Melanocyte of skin (primary cell): ENCODE results near the gene CPXM1. TPM values are rescaled to one million over a fixed set of nuclear protein-coding genes. Genes with fewer than 3 reads are reported as not detected.

Source experiments
- total RNA-seq, 2 donors: library from RNA; depleted of rRNA; stranded (reverse); fragments of >200 nt; gene quantifications; 2 replicates each; pipeline ENCODE4 v1.2.3, GENCODE V29; 2012

Gene CPXM1
- total RNA-seq = not detected

GRCh38 chr20:2800521-2801285 lies at the start of gene CPXM1:
CPXM1 (minus strand) TSS chr20:2800627; CDS start chr20:2800572, 55 bp downstream.

DNA sequence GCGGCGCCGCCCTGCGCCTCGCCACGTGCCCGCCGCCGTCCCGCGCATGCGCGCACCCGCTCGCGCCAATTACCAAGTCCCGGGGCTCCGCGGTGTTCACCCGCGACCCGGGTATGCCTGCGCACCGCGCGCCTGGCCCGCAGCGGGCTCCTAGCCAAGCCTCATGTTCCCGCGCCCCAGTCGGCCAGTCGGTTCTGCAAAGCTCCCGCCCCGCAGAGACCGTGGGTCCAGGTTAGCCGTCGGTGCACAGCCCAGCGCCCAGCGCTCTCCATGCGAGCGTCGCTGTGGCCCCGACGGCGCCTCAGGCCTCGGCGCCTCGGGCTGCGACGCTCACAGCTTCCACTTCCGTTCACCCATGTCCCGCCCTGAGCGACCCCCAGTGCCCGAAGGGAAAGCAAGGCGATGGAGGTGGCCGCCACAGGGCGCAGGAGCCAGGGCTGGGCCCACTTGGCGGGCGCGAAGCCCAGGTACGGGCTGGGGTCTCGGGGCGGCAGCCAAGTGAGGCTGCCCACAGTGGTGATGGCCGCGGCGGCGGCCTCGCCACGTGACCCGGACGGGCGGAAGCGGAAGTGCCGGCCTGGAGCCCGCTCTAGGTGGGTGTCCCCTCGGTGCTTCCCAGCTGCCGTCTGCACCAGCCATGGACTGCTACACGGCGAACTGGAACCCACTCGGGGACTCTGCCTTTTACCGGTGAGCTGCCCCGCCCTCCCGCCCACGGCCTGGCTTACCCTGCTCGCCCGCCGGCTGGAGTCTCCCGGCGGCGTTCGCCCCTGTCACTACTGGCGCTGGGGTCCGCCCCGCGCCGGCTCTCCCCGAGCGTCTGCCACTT lies 39.9 kb upstream of the CPXM1 start, which contains the start of the genes PCED1A and VPS16:
Gene PCED1A, minus strand, starts transcription at position 518 of the 829 bp plus-strand sequence. CDS start 743 bp downstream, outside the sequence.
Gene VPS16, plus strand, starts transcription at position 608 of the 829 bp plus-strand sequence. Its CDS starts 30 bp downstream, at position 638.

GRCh38 chr20:2816030-2816582 lies 15.7 kb upstream of the CPXM1 start, which contains the start of gene TMEM239:
TMEM239 (plus strand) TSS chr20:2816364; CDS start chr20:2816555, 191 bp downstream.

DNA sequence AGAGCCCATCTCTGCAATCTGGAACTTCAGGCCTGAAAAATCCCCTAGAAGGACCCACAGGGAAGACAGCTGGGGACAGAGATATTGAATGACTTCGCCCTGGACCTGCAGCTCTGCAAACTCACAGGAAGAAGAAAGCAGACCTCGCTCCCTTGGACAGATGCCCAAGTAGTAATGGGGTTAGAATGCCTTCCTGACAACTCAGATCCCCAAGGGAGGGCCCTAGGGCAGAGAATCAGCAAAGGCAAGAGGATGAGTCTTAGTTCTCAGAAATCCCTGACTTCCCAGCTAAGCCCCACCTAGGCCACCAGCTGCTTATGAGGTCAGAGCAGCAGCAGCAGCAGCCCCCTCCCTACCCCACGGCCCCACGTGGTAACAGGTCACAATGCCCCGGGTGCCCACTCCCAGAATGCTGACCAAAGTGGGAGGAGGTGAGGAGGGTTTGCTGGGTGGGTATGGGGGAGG lies 14.2 kb upstream of the CPXM1 start, which contains the start of gene C20orf141:
Gene C20orf141, plus strand, starts transcription at position 401 of the 465 bp plus-strand sequence. CDS start 198 bp downstream, outside the sequence.

Other genes with a start within 250 kb of the CPXM1 start
- gene NOP56, start 148.0 kb downstream of the CPXM1 start, total RNA-seq = 100 to 1,000 TPM; 118 to 262 TPM
- gene IDH3B, start 136.4 kb downstream of the CPXM1 start, total RNA-seq = 100 to 1,000 TPM in 1 of 2 donors, 10 to 100 TPM in 1; 80.2 to 103 TPM
- gene EBF4, start 107.8 kb downstream of the CPXM1 start, total RNA-seq = under 1 TPM in 1 of 2 donors, not detected in 1; 0.34 TPM
- gene C20orf141, start 14.4 kb upstream of the CPXM1 start, total RNA-seq = not detected
- under 1 TPM in 1 of 2 donors, not detected in 1; 0.69 TPM for gene TMEM239, start 15.7 kb upstream of the CPXM1 start, total RNA-seq
- 10 to 100 TPM; 25.6 to 33.4 TPM for gene PCED1A, start 40.0 kb upstream of the CPXM1 start, total RNA-seq
- gene VPS16, start 40.1 kb upstream of the CPXM1 start, total RNA-seq = 10 to 100 TPM; 45.4 to 47.0 TPM
- 10 to 100 TPM; 54.9 to 63.0 TPM for gene PTPRA, start 72.9 kb upstream of the CPXM1 start, total RNA-seq
- 1 to 10 TPM in 1 of 2 donors, under 1 TPM in 1; 0.67 to 1.0 TPM for gene GNRH2, start 243.0 kb upstream of the CPXM1 start, total RNA-seq
- 10 to 100 TPM; 36.8 to 69.3 TPM for gene MRPS26, start 245.4 kb upstream of the CPXM1 start, total RNA-seq